RKO (cell line): Measurements from ENCODE around the gene KRTAP21-2.
A peak's percentile ranks its signal among the peaks of the same experiment; 100 is the strongest.
"Not testable (repeated sequence)": the region's sequence is repeated elsewhere in the genome, so short reads cannot be mapped to it uniquely, and the experiment has no call there.

Experiments used
- DNase-seq: peaks from one replicate; pipeline ENCODE4 v3.0.0-alpha.2; 2016; ENCODE audit warnings: low spot score

Gene KRTAP21-2

GRCh38 chr21:30747159-30747558, at the start of gene KRTAP21-2:
KRTAP21-2 (minus strand) TSS chr21:30747259; CDS start chr21:30747202, 57 bp downstream.
- no peak for DNase-seq

- no peak for DNase-seq
These were observed 46.7 kb upstream of the KRTAP21-2 start for GRCh38 chr21:30793581-30794314.

DNA sequence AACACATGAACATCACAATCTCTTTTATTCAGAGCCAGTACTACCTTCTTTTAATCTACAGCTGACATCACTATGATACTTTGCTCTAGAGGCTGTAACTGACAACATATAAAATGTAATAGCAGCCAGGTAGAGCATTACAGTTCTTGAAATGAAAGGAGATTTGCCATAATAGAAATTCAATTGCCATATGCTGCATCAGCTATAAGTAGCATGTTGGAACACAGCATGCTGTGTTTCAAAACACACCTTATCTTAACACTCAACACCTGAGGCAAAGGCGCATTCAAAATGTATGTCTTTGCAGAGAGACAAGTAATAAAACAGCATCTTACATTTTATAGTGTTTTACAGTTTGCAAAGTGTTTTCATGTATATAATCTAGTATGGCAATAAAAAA, 32.2 kb upstream of the KRTAP21-2 start:
- no peak for DNase-seq

GRCh38 chr21:30769724-30770431, 22.8 kb upstream of the KRTAP21-2 start:
- DNase-seq, result peak; percentile 1

- DNase-seq, result no peak
These were observed 13.7 kb upstream of the KRTAP21-2 start for GRCh38 chr21:30760776-30761175.

- DNase-seq, result no peak
These were observed 11.2 kb upstream of the KRTAP21-2 start for GRCh38 chr21:30758306-30758705.

GRCh38 chr21:30755328-30755727, 8.3 kb upstream of the KRTAP21-2 start, which contains the start of gene KRTAP21-1:
KRTAP21-1 (minus strand) TSS chr21:30755428; CDS start chr21:30755378, 50 bp downstream.
- DNase-seq, result not testable (repeated sequence)

DNA sequence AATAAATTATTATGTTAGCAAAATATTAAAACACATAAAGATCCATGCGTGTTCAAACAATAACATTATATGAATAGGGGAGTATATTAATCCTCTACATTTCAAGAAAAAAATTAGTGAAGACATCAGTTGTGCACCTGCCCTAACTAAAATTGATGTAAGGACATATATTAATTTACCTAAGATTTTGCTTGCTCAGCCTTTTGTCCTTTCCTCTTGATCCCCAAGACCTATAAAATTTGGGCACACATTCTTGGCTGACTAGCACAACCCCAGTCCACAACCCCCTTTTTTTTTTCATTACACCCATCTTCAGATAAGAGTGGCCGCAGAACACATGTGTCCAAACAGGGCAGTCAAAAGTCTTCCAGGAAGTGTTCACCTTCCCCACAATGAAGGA, 6.6 kb downstream of the KRTAP21-2 start:
- DNase-seq, result no peak

DNA sequence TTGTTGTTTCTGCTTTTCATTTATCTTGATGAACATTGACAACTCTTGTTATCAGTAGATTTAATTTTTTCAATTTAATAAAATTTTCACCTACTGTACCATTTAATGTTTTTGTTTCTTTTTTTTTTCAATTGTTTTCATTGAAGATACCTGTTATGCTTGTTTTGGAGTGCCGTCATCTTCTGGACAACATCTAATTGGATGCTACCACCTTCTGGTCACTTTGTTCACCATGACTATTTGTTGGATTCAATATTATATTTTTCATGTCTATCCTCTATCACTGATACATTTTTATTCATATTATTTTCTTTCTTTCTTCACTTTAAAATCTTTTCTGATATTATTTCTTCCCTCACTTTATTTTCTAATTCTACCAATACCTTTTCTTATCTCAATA, 14.0 kb downstream of the KRTAP21-2 start:
- DNase-seq, result peak; percentile 1

DNA sequence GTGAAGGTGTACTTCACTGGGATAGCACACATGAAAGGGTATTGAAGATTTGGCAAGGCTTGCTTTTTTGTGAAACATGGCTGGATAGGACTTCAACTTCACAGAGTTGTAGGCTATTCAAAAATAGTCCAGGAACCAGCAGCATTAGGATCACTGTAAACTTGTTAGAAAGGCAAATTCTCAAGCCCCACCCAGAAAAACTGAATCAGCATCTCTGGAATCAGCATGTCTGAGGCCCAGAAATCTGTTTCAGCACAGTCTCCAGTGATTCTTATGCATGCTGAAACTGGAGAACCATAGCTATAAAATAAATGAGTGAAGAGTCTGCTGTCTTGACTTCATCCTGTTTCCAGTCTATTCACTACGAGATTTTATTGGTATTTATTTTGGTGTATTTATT, 20.3 kb downstream of the KRTAP21-2 start:
- DNase-seq, result no peak

DNA sequence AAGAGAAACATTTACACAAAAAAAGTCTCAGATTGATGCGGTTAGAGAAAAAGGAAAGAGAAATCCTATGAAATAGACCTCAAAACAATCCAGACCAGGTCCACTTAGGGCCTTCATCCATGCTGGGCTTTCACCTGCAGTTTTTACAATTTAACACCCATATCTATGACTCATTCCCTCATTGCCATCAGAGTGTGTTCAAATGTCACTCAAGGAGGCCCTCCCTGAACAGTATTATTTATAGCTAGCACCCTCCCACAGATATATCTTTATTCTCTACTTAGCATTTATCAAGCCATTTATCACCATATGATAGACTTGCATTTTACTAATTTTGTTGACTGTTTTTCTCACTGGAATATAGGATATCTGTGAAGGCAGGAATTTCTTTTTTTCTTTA, 27.7 kb downstream of the KRTAP21-2 start:
- DNase-seq, result no peak

- peak; percentile 71 for DNase-seq
These were observed 28.7 kb downstream of the KRTAP21-2 start, which contains the start of gene KRTAP21-3 for GRCh38 chr21:30718239-30718909. KRTAP21-3 (minus strand) TSS chr21:30718777; CDS start chr21:30718759, 18 bp downstream.

GRCh38 chr21:30717105-30717504, 30.0 kb downstream of the KRTAP21-2 start:
- no peak for DNase-seq

- no peak for DNase-seq
These were observed 32.1 kb downstream of the KRTAP21-2 start for GRCh38 chr21:30714946-30715345.

- DNase-seq, result no peak
These were observed 32.6 kb downstream of the KRTAP21-2 start for GRCh38 chr21:30714456-30714855.

DNA sequence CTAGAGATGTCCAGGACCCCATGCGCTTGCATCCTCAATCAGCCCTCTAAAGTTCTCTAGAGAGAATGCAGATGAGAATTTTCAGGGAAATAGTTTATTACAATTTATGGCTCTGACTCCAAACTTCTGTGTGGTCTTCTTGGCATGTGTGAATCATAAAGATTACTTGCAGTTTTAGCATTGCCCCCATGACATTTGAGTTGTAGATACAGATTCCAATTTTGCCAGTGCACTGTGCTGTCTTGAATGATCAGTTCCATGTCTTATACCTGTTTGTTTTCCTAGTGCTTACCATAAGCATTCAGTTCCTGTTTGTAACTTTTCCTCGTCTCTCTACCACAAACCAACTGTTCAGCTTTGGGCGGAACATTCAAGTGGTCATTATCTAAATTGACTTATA, 33.3 kb downstream of the KRTAP21-2 start:
- no peak for DNase-seq

- no peak for DNase-seq
These were observed 36.6 kb downstream of the KRTAP21-2 start for GRCh38 chr21:30710499-30710898.

GRCh38 chr21:30707409-30707808, 39.6 kb downstream of the KRTAP21-2 start:
- DNase-seq, result no peak
